A549 (cell line): ENCODE data around the gene C1orf21. TPM values are rescaled to one million over a fixed set of nuclear protein-coding genes. Genes with fewer than 3 reads are reported as not detected.

ENCODE experiments used
- ATAC-seq, 2 experiments: fragments of 200-7000 bp in 1 of 2; fragments of >200 bp in 1 of 2; cut with Nextera tagmentation in 1 of 2; cut with Tn5 transposase in 1 of 2; 3 replicates each; pipeline versions ENCODE4 v1.8.0 to v1.9.1; 2018 to 2020; ENCODE audit warnings: mild to moderate bottlenecking in 1 of 2, moderate library complexity in 1 of 2
- CTCF ChIA-PET: fragments of 300-600 bp; sonication (Branson Sonifier 250); formaldehyde crosslinking; extraction: SDS; loops from one replicate; lab custom pipeline; 2021; ENCODE audit warnings: antibody characterized with exemption, inconsistent platforms; lab: Yijun Ruan, JAX
- POLR2A ChIA-PET: fragments of 350-600 bp; formaldehyde crosslinking; extraction: SDS; loops from one replicate; lab custom pipeline; 2021; ENCODE audit warnings: antibody characterized with exemption, inconsistent platforms; lab: Yijun Ruan, JAX
- DNase-seq, 2 experiments: peaks; one replicate each; pipeline versions ENCODE4 v3.0.0 to v3.0.0-alpha.2; 2011 to 2016; ENCODE audit warnings: low read depth in 1 of 2, low spot score in 1 of 2
- FAIRE-seq: peaks from 2 replicates; lab custom pipeline; 2011; peaks lifted over from hg19 to GRCh38; lab: Jason Lieb, UNC
- H3K27ac ChIP-seq, 2 experiments: fragments of >200 bp; sonication (Bioruptor Twin); formaldehyde crosslinking; 3 replicates each; pipeline ENCODE4 v1.5.1; 2016 to 2017
- H3K4me1 ChIP-seq: fragments of >200 bp; sonication (Bioruptor Twin); formaldehyde crosslinking; 3 replicates; pipeline ENCODE4 v1.6.1; 2016
- H3K4me2 ChIP-seq: fragments of >200 bp; sonication (Bioruptor Twin); formaldehyde crosslinking; 3 replicates; pipeline ENCODE4 v1.6.1; 2016
- H3K4me3 ChIP-seq: fragments of >200 bp; sonication (Bioruptor Twin); formaldehyde crosslinking; 3 replicates; pipeline ENCODE4 v1.5.1; 2016
- H3K9me3 ChIP-seq: fragments of >200 bp; sonication (Bioruptor Twin); formaldehyde crosslinking; 3 replicates; pipeline ENCODE4 v1.6.1; 2016
- BCL3 ChIP-seq: fragments of >200 bp; sonication (Bioruptor Twin); formaldehyde crosslinking; IDR thresholded peaks from 3 replicates; pipeline ENCODE4 v1.6.1; 2016
- CBX2 ChIP-seq: fragments of 200-600 bp; sonication (generic); IDR thresholded peaks from 2 replicates; pipeline ENCODE4 v1.6.1; 2016; ENCODE audit warnings: low read depth, mild to moderate bottlenecking, borderline replicate concordance
- CEBPB ChIP-seq, 2 experiments: fragments of >200 bp in 1 of 2; sonication (Bioruptor Twin) in 1 of 2; formaldehyde crosslinking in 1 of 2; IDR thresholded peaks; 2 replicates each; pipeline ENCODE4 v1.6.1; 2012 to 2016
- CHD2 ChIP-seq: fragments of 150-350 bp; IDR thresholded peaks from 2 replicates; pipeline ENCODE4 v1.6.1; 2014; ENCODE audit warnings: low read length; ENCODE audit not compliant: partially characterized antibody
- EHMT2 ChIP-seq: fragments of 200-600 bp; sonication (generic); IDR thresholded peaks from 2 replicates; pipeline ENCODE4 v1.6.1; 2016; ENCODE audit warnings: antibody characterized with exemption, low read depth, mild to moderate bottlenecking, moderate library complexity
- ELK1 ChIP-seq: fragments of 150-350 bp; IDR thresholded peaks from 2 replicates; pipeline ENCODE4 v1.6.1; 2014; ENCODE audit warnings: low read depth, mild to moderate bottlenecking, low read length
- EP300 ChIP-seq, 2 experiments: fragments of >200 bp; sonication (Bioruptor Twin); formaldehyde crosslinking; IDR thresholded peaks; 2 replicates in 1 of 2; 3 replicates in 1 of 2; pipeline ENCODE4 v1.6.1; 2016 to 2017
- ESRRA ChIP-seq: fragments of 150-350 bp; IDR thresholded peaks from 2 replicates; pipeline ENCODE4 v1.6.1; 2014; ENCODE audit warnings: mild to moderate bottlenecking, low read length, borderline replicate concordance
- HDAC2 ChIP-seq: fragments of 200-600 bp; sonication (generic); IDR thresholded peaks from 2 replicates; pipeline ENCODE4 v1.6.1; 2016
- JUN ChIP-seq, 2 experiments: fragments of >200 bp; sonication (Bioruptor Twin); formaldehyde crosslinking; IDR thresholded peaks; 2 replicates in 1 of 2; 3 replicates in 1 of 2; pipeline ENCODE4 v1.6.1; 2016 to 2017
- JUNB ChIP-seq: fragments of >200 bp; sonication (Bioruptor Twin); formaldehyde crosslinking; IDR thresholded peaks from 2 replicates; pipeline ENCODE4 v1.6.1; 2016
- KDM1A ChIP-seq: fragments of 200-600 bp; sonication (generic); IDR thresholded peaks from 2 replicates; pipeline ENCODE4 v1.6.1; 2016; ENCODE audit warnings: low read depth, mild to moderate bottlenecking
- MAFK ChIP-seq: fragments of 450-650 bp; IDR thresholded peaks from 2 replicates; pipeline ENCODE4 v1.6.1; 2014; ENCODE audit not compliant: partially characterized antibody
- MAX ChIP-seq: IDR thresholded peaks from 2 replicates; pipeline ENCODE4 v1.6.1; 2012
- MYC ChIP-seq: IDR thresholded peaks from 2 replicates; pipeline ENCODE4 v1.6.1; 2012; ENCODE audit warnings: mild to moderate bottlenecking, inconsistent platforms, low read length, improper control_type of control experiment, borderline replicate concordance
- NR3C1 ChIP-seq: fragments of >200 bp; sonication (Bioruptor Twin); formaldehyde crosslinking; IDR thresholded peaks from 3 replicates; pipeline ENCODE4 v1.6.1; 2017
- PBX3 ChIP-seq: IDR thresholded peaks from 2 replicates; pipeline ENCODE4 v1.6.1; 2012
- PHF8 ChIP-seq: fragments of 200-600 bp; sonication (generic); IDR thresholded peaks from 2 replicates; pipeline ENCODE4 v1.6.1; 2016; ENCODE audit warnings: low read depth, mild to moderate bottlenecking, antibody characterized with exemption, moderate library complexity, borderline replicate concordance
- POLR2A ChIP-seq: IDR thresholded peaks from 2 replicates; pipeline ENCODE4 v1.6.1; 2012; ENCODE audit warnings: mild to moderate bottlenecking, low read length
- RAD21 ChIP-seq, 2 experiments: fragments of >200 bp in 1 of 2; sonication (Bioruptor Twin) in 1 of 2; formaldehyde crosslinking in 1 of 2; IDR thresholded peaks in 1 of 2; conservative IDR thresholded peaks in 1 of 2; 2 replicates in 1 of 2; 3 replicates in 1 of 2; pipeline ENCODE4 v1.6.1; 2012 to 2018; ENCODE audit warnings: inconsistent platforms in 1 of 2
- RCOR1 ChIP-seq: fragments of 150-350 bp; IDR thresholded peaks from 2 replicates; pipeline ENCODE4 v1.6.1; 2014; ENCODE audit warnings: antibody characterized with exemption, low read length, low read depth
- SMC3 ChIP-seq: fragments of >200 bp; sonication (Bioruptor Twin); formaldehyde crosslinking; IDR thresholded peaks from 3 replicates; pipeline ENCODE4 v1.6.1; 2018; ENCODE audit warnings: inconsistent platforms
- SREBF2 ChIP-seq: fragments of 450-650 bp; IDR thresholded peaks from 2 replicates; pipeline ENCODE4 v1.6.1; 2014; ENCODE audit warnings: mild to moderate bottlenecking, moderate library complexity
- TFCP2L1 ChIP-seq: fragments of 250-450 bp; sonication (Bioruptor Pico); IDR thresholded peaks from 2 replicates; pipeline ENCODE4 v1.5.0; 2021; ENCODE audit warnings: mild to moderate bottlenecking
- TP53 ChIP-seq: fragments of 250-450 bp; sonication (Bioruptor Pico); IDR thresholded peaks from 2 replicates; pipeline ENCODE4 v1.5.0; 2021; ENCODE audit warnings: mild to moderate bottlenecking, moderate library complexity
- ZC3H11A ChIP-seq: fragments of 450-650 bp; IDR thresholded peaks from 2 replicates; pipeline ENCODE4 v1.6.1; 2014; ENCODE audit warnings: antibody characterized with exemption, mild to moderate bottlenecking
- ZFP36 ChIP-seq: fragments of 450-650 bp; IDR thresholded peaks from 2 replicates; pipeline ENCODE4 v1.6.1; 2014; ENCODE audit warnings: borderline replicate concordance; ENCODE audit not compliant: partially characterized antibody
- WGBS: methylation state at CpG from one replicate; pipeline ENCODE4 v1.1.6; 2017; ENCODE audit errors: missing lambda C conversion rate; 5-methylcytosine and 5-hydroxymethylcytosine counted together
- polyA plus RNA-seq, 4 experiments: library from polyadenylated mRNA; depleted of rRNA in 3 of 4; stranded (reverse); fragments of >200 nt; fragmentation: RNase III in 1 of 4; extraction: RNeasy Plus Mini Kit Qiagen cat#74134 plus additional on column Dnase treatment in 1 of 4; gene quantifications; 2 replicates in 3 of 4; 3 replicates in 1 of 4; pipeline ENCODE4 v1.2.3, GENCODE V29; 2011 to 2017

The C1orf21 gene
- polyA plus RNA-seq, 2 of the 4 experiments (the other 2 are of a cell fraction) = 11.4 to 11.6 TPM

GRCh38 chr1:184476187-184476586 lies 89.4 kb downstream of the C1orf21 start:
- FAIRE-seq (no peak), ATAC-seq (no peak), DNase-seq (no peak)
- CTCF ChIA-PET = no interaction called here
- H3K4me3 ChIP-seq = no peak overlapping the region
- TF ChIP-seq CEBPB (IDR thresholded peaks at IDR 0.05) (no peak), JUNB (no peak), RCOR1 (no peak), ESRRA (no peak), PHF8 (no peak), ZC3H11A (no peak), HDAC2 (no peak), CHD2 (no peak), ZFP36 (no peak), TFCP2L1 (CRISPR knock-in tag) (no peak), TP53 (CRISPR knock-in tag) (no peak)
- H3K9me3 ChIP-seq = peaks cover 36% of the 10 kb centered on the region; the same call in 2 of the 3 replicates
- H3K27ac ChIP-seq = no peak overlapping the region
- no peaks in the 10 kb centered on the region for H3K4me1 ChIP-seq
- 49% methylated on average over 2 of the region's 2 CpGs for WGBS
- POLR2A ChIA-PET = no interaction called here
- H3K4me2 ChIP-seq = no peak overlapping the region

- TF ChIP-seq POLR2A (no peak), EHMT2 (no peak), BCL3 (no peak), KDM1A (no peak), JUN (IDR thresholded peaks at IDR 0.05) (no peak), NR3C1 (no peak), TP53 (CRISPR knock-in tag) (no peak), CHD2 (no peak), SREBF2 (no peak), EP300 (IDR thresholded peaks at IDR 0.05) (no peak), MYC (no peak), RCOR1 (no peak)
- TF ChIP-seq, all 56 proteins: peak for 0
- FAIRE-seq = no peak
- H3K27ac ChIP-seq = no peak overlapping the region
- H3K4me2 ChIP-seq = no peak overlapping the region
- 0 out of 3 replicates have a peak, but pooled peaks cover 3% of the 10 kb centered on the region for H3K4me1 ChIP-seq
- no peak overlapping the region for H3K4me3 ChIP-seq
- peaks cover 19% of the 10 kb centered on the region; the same call in 1 of the 3 replicates for H3K9me3 ChIP-seq
- WGBS = 64% methylated on average over 14 of the region's 14 CpGs
- ATAC-seq = no peak
- CTCF ChIA-PET = interaction anchor here (0.7 kb wide), 1 partner anchor 824 kb away, joined by 3 read pairs; no protein-coding TSS in a partner anchor
- no peak for DNase-seq
- POLR2A ChIA-PET = no interaction called here
Observed at GRCh38 chr1:184479435-184480167, 92.8 kb downstream of the C1orf21 start.

- no peak for ATAC-seq
- ChIA-PET POLR2A (no interaction called here), CTCF (interaction anchor here (0.9 to 1.3 kb wide), 2 partner anchors 75 to 92 kb away, joined by 3 read pairs; no protein-coding TSS in a partner anchor)
- H3K4me3 ChIP-seq = no peak overlapping the region
- H3K4me2 ChIP-seq = no peak overlapping the region
- H3K4me1 ChIP-seq = peaks cover 15% of the 10 kb centered on the region; the same call in 1 of the 3 replicates
- no peak for TF ChIP-seq CHD2
- no peak for TF ChIP-seq MYC
- TF ChIP-seq BCL3 = no peak
- TF ChIP-seq KDM1A = no peak
- no peak for TF ChIP-seq ELK1
- TF ChIP-seq PBX3 = no peak
- TF ChIP-seq CBX2 = no peak
- TF ChIP-seq SREBF2 = no peak
- TF ChIP-seq NR3C1 = no peak
- TF ChIP-seq RAD21 (conservative IDR thresholded peaks at IDR 0.05 in 1 of 2, IDR thresholded peaks at IDR 0.05 in 1 of 2) = no peak
- TF ChIP-seq SMC3 = no peak
- no peak for TF ChIP-seq RCOR1
- TF ChIP-seq MAX = no peak
- no peak for TF ChIP-seq JUN (IDR thresholded peaks at IDR 0.05)
- TF ChIP-seq MAFK = no peak
- peaks cover 14% of the 10 kb centered on the region; the same call in 1 of the 3 replicates for H3K9me3 ChIP-seq
- no peak for FAIRE-seq
- no peak overlapping the region for H3K27ac ChIP-seq
- DNase-seq = no peak
- WGBS = 77% methylated on average over 5 of the region's 5 CpGs
Observed at GRCh38 chr1:184480736-184481135, 93.9 kb downstream of the C1orf21 start.
